ENCODE measurements around the gene GPR183.
"Not testable (repeated sequence)": the region's sequence is repeated elsewhere in the genome, so short reads cannot be mapped to it uniquely, and the experiment has no call there.

GPR183 gene

DNA sequence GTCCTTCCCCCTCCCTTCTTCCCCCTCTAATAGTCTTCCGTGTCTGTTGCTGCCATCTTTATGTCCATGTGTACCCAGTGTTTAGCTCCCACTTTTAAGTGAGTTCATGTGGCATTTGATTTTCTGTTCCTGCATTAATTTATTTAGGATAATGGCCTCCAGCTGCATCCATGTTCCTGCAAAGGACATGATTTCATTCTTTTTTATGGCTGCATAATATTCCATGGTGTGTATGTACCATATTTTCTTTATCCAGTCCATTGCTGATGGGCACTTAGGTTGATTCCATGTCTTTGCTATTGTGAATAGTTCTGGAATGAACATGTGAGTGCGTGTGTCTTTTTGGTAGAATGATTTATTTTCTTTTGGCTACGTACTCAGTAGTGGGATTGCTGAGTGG is 58.0 kb downstream of the GPR183 start:
- not testable (repeated sequence) for DNase-seq (ENCODE audit: low read depth in 3 of 3)

DNA sequence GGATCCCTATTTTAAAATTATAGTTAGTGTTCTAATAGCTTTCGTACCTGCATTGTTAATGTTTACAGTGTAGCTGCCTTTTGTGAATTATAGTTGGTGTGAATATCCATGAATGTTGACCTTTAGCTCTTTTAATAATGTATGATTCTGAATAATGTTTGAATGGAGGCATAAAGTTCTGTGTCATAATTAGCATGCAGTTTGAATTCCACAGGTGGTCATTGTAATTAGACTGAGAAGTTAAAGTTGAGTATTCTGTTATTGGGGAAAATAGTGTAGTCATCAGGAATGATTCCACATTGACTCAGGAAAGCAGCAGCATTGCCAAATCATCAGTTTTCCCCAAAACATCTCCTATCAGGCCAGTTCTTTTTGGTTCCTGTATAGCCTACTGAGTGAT is 61.1 kb downstream of the GPR183 start:
- DNase-seq (ENCODE audit: low read depth in 3 of 3), result no peak
